NCI-H187 treated with DMSO at 0.1 percent for 48 hours (cell line): ENCODE data around the gene FLYWCH1.

Experiments used
- DNase-seq: peaks from one replicate; lab custom pipeline; 2025; lab: John Stamatoyannopoulos, UW

The FLYWCH1 gene

GRCh38 chr16:2969545-2970521, 58.1 kb downstream of the FLYWCH1 start:
- DNase-seq = no peak

- no peak for DNase-seq
These were observed 58.8 kb downstream of the FLYWCH1 start for GRCh38 chr16:2970563-2970962.

GRCh38 chr16:2971134-2971984, 59.6 kb downstream of the FLYWCH1 start:
- no peak for DNase-seq

- no peak for DNase-seq
These were observed 60.5 kb downstream of the FLYWCH1 start for GRCh38 chr16:2971985-2972784.

GRCh38 chr16:2973093-2973492, 61.4 kb downstream of the FLYWCH1 start:
- DNase-seq = no peak

GRCh38 chr16:2973605-2974318, 62.0 kb downstream of the FLYWCH1 start:
- no peak for DNase-seq

GRCh38 chr16:2974319-2975056, 62.8 kb downstream of the FLYWCH1 start:
- no peak for DNase-seq

- DNase-seq = no peak
These were observed 63.5 kb downstream of the FLYWCH1 start for GRCh38 chr16:2975161-2975795.

- no peak for DNase-seq
These were observed 64.5 kb downstream of the FLYWCH1 start for GRCh38 chr16:2976201-2976600.

- DNase-seq = no peak
These were observed 64.9 kb downstream of the FLYWCH1 start for GRCh38 chr16:2976673-2977072.

GRCh38 chr16:2977440-2977839, 65.7 kb downstream of the FLYWCH1 start:
- no peak for DNase-seq

- no peak for DNase-seq
These were observed 68.0 kb downstream of the FLYWCH1 start for GRCh38 chr16:2979669-2980226.

GRCh38 chr16:2980227-2981176, 68.8 kb downstream of the FLYWCH1 start, which contains the start of gene PKMYT1:
Gene PKMYT1, minus strand, starts transcription at chr16:2980446. Its CDS starts 789 bp downstream, at chr16:2979657.
- DNase-seq = peak; percentile 55

GRCh38 chr16:2981177-2981898, 69.6 kb downstream of the FLYWCH1 start:
- DNase-seq = no peak

GRCh38 chr16:2981899-2982250, 70.1 kb downstream of the FLYWCH1 start:
- DNase-seq = no peak

- DNase-seq = no peak
These were observed 70.7 kb downstream of the FLYWCH1 start for GRCh38 chr16:2982402-2982801.

- peak; percentile 51 for DNase-seq
These were observed 72.0 kb downstream of the FLYWCH1 start for GRCh38 chr16:2983706-2984136.

GRCh38 chr16:2985462-2985861, 73.7 kb downstream of the FLYWCH1 start:
- DNase-seq = no peak
